ENCODE measurements around the gene MIP. TPM values are rescaled to one million over a fixed set of nuclear protein-coding genes. Genes with fewer than 3 reads are reported as not detected.

The MIP gene
- total RNA-seq, 1 donor from 2014 or later = not detected

DNA sequence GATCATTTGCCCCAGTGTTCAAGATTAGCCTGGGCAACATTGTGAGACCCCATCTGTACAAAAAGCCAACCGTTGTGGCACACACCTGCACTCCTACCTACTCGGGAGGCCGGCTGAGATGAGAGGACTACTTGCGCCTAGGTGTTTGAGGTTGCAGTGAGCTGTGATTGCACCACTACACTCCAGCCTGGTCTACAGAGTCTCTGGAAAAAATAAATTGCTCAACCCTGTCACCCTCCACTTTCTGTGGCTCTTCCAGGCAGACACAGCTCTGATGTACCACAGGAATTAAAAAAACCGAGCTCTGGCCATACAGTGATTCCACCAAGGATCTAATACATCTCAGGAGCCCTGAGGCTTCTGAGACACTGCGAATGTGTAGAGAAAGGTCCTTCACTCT is 19.6 kb downstream of the MIP start:
- Mint-ChIP-seq H3K27me3 (ENCODE audit: low read depth) (no peaks in the 10 kb centered on the region), H3K36me3 (ENCODE audit: low read depth) (peaks cover 5% of the 10 kb centered on the region), H3K27ac (ENCODE audit: unreplicated experiment) (peak overlapping the region; percentile 47), H3K4me3 (no peak overlapping the region), H3K9me3 (no peaks in the 10 kb centered on the region), H3K4me1 (peaks cover 7% of the 10 kb centered on the region)
- no peak for TF ChIP-seq CTCF (conservative IDR thresholded peaks at IDR 0.05)
- DNase-seq (ENCODE audit: low read depth, low spot score) = no peak

DNA sequence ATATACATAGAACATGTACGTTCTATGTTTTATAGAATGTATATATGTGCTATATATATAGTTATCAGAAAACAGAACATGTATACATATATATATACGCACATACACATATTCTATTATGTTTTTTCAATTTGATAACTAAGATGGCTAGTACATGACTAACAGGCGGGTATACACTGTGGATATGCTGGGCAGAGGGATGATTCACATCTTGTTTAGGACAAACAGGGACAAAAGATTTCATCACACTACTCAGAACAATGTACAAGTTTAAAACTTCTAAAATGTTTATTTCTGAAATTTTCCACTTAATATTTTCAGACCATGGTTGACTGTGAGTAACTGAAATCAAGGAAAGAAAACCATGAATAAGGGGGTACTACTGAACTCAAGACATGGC is 22.6 kb downstream of the MIP start:
- Mint-ChIP-seq H3K4me3 (no peak overlapping the region), H3K27ac (ENCODE audit: unreplicated experiment) (no peak overlapping the region), H3K36me3 (ENCODE audit: low read depth) (peaks cover 12% of the 10 kb centered on the region), H3K4me1 (no peaks in the 10 kb centered on the region), H3K9me3 (no peaks in the 10 kb centered on the region), H3K27me3 (ENCODE audit: low read depth) (no peaks in the 10 kb centered on the region)
- DNase-seq (ENCODE audit: low read depth, low spot score) = no peak
- no peak for TF ChIP-seq CTCF (conservative IDR thresholded peaks at IDR 0.05)

GRCh38 chr12:56431288-56431687 is 23.2 kb downstream of the MIP start:
- Mint-ChIP-seq H3K4me3 (no peak overlapping the region), H3K9me3 (no peaks in the 10 kb centered on the region), H3K27me3 (ENCODE audit: low read depth) (no peaks in the 10 kb centered on the region), H3K36me3 (ENCODE audit: low read depth) (peaks cover 12% of the 10 kb centered on the region), H3K27ac (ENCODE audit: unreplicated experiment) (peak overlapping the region; percentile 12), H3K4me1 (no peaks in the 10 kb centered on the region)
- DNase-seq (ENCODE audit: low read depth, low spot score) = no peak
- no peak for TF ChIP-seq CTCF (conservative IDR thresholded peaks at IDR 0.05)

- DNase-seq (ENCODE audit: low read depth, low spot score) = no peak
- no peak overlapping the region for H3K27ac Mint-ChIP-seq (ENCODE audit: unreplicated experiment)
- peaks cover 16% of the 10 kb centered on the region for H3K36me3 Mint-ChIP-seq (ENCODE audit: low read depth)
- no peaks in the 10 kb centered on the region for H3K9me3 Mint-ChIP-seq
- TF ChIP-seq CTCF (conservative IDR thresholded peaks at IDR 0.05) = no peak
- no peaks in the 10 kb centered on the region for H3K27me3 Mint-ChIP-seq (ENCODE audit: low read depth)
- no peaks in the 10 kb centered on the region for H3K4me1 Mint-ChIP-seq
- H3K4me3 Mint-ChIP-seq = no peak overlapping the region
Observed at GRCh38 chr12:56425940-56426438, 28.5 kb downstream of the MIP start.

GRCh38 chr12:56425193-56425592 is 29.3 kb downstream of the MIP start:
- TF ChIP-seq CTCF (conservative IDR thresholded peaks at IDR 0.05) = no peak
- DNase-seq (ENCODE audit: low read depth, low spot score) = no peak
- Mint-ChIP-seq H3K9me3 (no peaks in the 10 kb centered on the region), H3K27ac (ENCODE audit: unreplicated experiment) (no peak overlapping the region), H3K4me1 (no peaks in the 10 kb centered on the region), H3K36me3 (ENCODE audit: low read depth) (peaks cover 19% of the 10 kb centered on the region), H3K4me3 (no peak overlapping the region), H3K27me3 (ENCODE audit: low read depth) (no peaks in the 10 kb centered on the region)

- H3K27me3 Mint-ChIP-seq (ENCODE audit: low read depth) = no peaks in the 10 kb centered on the region
- no peak for DNase-seq (ENCODE audit: low read depth, low spot score)
- TF ChIP-seq CTCF (conservative IDR thresholded peaks at IDR 0.05) = no peak
- no peak overlapping the region for H3K4me3 Mint-ChIP-seq
- H3K27ac Mint-ChIP-seq (ENCODE audit: unreplicated experiment) = no peak overlapping the region
- peaks cover 17% of the 10 kb centered on the region for H3K36me3 Mint-ChIP-seq (ENCODE audit: low read depth)
- H3K4me1 Mint-ChIP-seq = no peaks in the 10 kb centered on the region
- H3K9me3 Mint-ChIP-seq = no peaks in the 10 kb centered on the region
Observed at GRCh38 chr12:56420411-56420810, 34.0 kb downstream of the MIP start.
